ENCODE measurements around the gene ASAP2. TPM values are rescaled to one million over a fixed set of nuclear protein-coding genes. Genes with fewer than 3 reads are reported as not detected.

The ASAP2 gene
- polyA plus RNA-seq, 3 donors, result 0.08 to 1.1 (median 0.20) TPM

DNA sequence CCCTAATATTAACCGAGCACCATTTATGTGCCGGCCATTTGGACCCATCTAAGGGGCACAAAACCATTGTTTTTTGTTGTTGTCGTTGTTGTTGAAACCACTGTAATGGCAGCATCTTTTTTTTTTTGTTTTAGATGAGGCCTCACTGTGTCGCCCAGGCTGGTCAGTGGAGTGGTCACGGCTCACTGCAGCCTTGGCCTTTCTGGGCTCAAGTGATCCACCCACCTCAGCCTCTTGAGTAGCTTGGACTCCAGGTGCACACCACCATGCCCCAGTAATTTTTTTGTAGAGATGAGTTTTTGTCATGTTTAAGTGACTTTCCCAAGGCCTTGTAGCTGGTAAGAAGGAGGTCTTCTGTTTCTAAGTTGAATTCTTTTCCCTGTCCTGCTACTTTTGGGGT, 33.0 kb downstream of the ASAP2 start:
- Mint-ChIP-seq H3K36me3 (no peaks in the 10 kb centered on the region), H3K4me1 (peaks cover 26% of the 10 kb centered on the region), H3K27me3 (ENCODE audit: low read depth in 3 of 3) (peaks cover 6 to 10% (median 9%) of the 10 kb centered on the region in 3 donors), H3K27ac (peak overlapping the region in 1 of 7 donors; percentile 0), H3K4me3 (no peak overlapping the region), H3K9me3 (peaks cover 0 to 3% (median 0%) of the 10 kb centered on the region in 7 donors)
- Histone ChIP-seq H3K9ac (ENCODE audit: insufficient read depth, low read length, poor library complexity, severe bottlenecking) (no peak overlapping the region), H3K27ac (ENCODE audit: low read depth in 1 of 2, low read length in 2 of 2) (no peak overlapping the region), H2AFZ (ENCODE audit: insufficient read depth, low read depth, low read length, poor library complexity, severe bottlenecking) (no peak overlapping the region), H3K79me2 (ENCODE audit: insufficient read depth, low read length) (no peaks in the 10 kb centered on the region), H3K4me2 (replicated peaks; ENCODE audit: extremely low read depth, low read length, poor library complexity, severe bottlenecking) (no peak overlapping the region), H3K9me3 (replicated peaks in 1 of 2; ENCODE audit: control insufficient read depth in 1 of 2, insufficient read depth in 1 of 2, low read length in 2 of 2) (no peaks in the 10 kb centered on the region), H4K20me1 (ENCODE audit: insufficient read depth, low read length) (no peaks in the 10 kb centered on the region), H3K36me3 (replicated peaks in 1 of 2; ENCODE audit: control insufficient read depth in 1 of 2, insufficient read depth in 2 of 2, low read length in 2 of 2) (no peaks in the 10 kb centered on the region), H3K4me1 (ENCODE audit: control insufficient read depth in 1 of 2, insufficient read depth in 2 of 2, low read length in 2 of 2) (peaks cover 18 to 19% of the 10 kb centered on the region in 2 donors), H3K27me3 (ENCODE audit: control insufficient read depth in 2 of 2, insufficient read depth in 2 of 2, low read length in 2 of 2) (no peaks in the 10 kb centered on the region), H3K4me3 (replicated peaks in 1 of 3; ENCODE audit: low read depth in 2 of 3, low read length in 3 of 3) (no peak overlapping the region)
- 100% methylated on average over 2 of the region's 5 CpGs for WGBS (ENCODE audit: insufficient coverage)
- intact Hi-C loops (cut with micrococcal nuclease), result no loop called here
- no peak for TF ChIP-seq CTCF (IDR thresholded peaks at IDR 0.05)
- no peak for DNase-seq

DNA sequence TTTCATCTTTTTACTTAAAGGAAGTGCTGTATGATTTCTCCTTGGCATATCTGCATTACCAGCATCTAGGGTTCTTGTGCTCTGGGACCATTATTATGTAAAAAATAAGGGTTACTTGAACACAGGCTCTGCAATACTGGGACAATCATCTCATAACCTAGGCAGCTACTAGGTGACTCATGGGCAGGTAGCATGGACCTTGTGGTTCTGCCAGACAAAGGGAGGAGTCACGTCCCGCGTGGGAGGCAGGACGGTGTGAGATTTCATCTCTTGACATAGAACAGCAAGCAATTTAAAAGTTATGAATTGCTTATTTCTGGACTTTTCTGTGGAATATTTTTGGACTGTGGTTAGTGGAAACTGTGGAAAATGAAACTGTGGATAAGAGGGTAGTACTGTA, 34.1 kb downstream of the ASAP2 start:
- intact Hi-C loops (cut with micrococcal nuclease), result no loop called here

More for the DNA sequence above, 34.1 kb downstream of the ASAP2 start:
- no peak for DNase-seq
- 100% methylated on average over 4 of the region's 4 CpGs for WGBS (ENCODE audit: insufficient coverage)
- Histone ChIP-seq H3K9ac (ENCODE audit: insufficient read depth, low read length, poor library complexity, severe bottlenecking) (no peak overlapping the region), H3K4me1 (ENCODE audit: control insufficient read depth in 1 of 2, insufficient read depth in 2 of 2, low read length in 2 of 2) (peaks cover 10 to 12% of the 10 kb centered on the region in 2 donors), H3K27ac (ENCODE audit: low read depth in 1 of 2, low read length in 2 of 2) (no peak overlapping the region), H3K27me3 (ENCODE audit: control insufficient read depth in 2 of 2, insufficient read depth in 2 of 2, low read length in 2 of 2) (no peaks in the 10 kb centered on the region), H2AFZ (ENCODE audit: insufficient read depth, low read depth, low read length, poor library complexity, severe bottlenecking) (no peak overlapping the region), H3K4me2 (replicated peaks; ENCODE audit: extremely low read depth, low read length, poor library complexity, severe bottlenecking) (no peak overlapping the region), H3K36me3 (replicated peaks in 1 of 2; ENCODE audit: control insufficient read depth in 1 of 2, insufficient read depth in 2 of 2, low read length in 2 of 2) (no peaks in the 10 kb centered on the region), H4K20me1 (ENCODE audit: insufficient read depth, low read length) (no peaks in the 10 kb centered on the region), H3K9me3 (replicated peaks in 1 of 2; ENCODE audit: control insufficient read depth in 1 of 2, insufficient read depth in 1 of 2, low read length in 2 of 2) (no peaks in the 10 kb centered on the region), H3K79me2 (ENCODE audit: insufficient read depth, low read length) (no peaks in the 10 kb centered on the region), H3K4me3 (replicated peaks in 1 of 3; ENCODE audit: low read depth in 2 of 3, low read length in 3 of 3) (no peak overlapping the region)
- Mint-ChIP-seq H3K27ac (no peak overlapping the region), H3K36me3 (no peaks in the 10 kb centered on the region), H3K4me3 (no peak overlapping the region), H3K9me3 (no peaks in the 10 kb centered on the region), H3K4me1 (peaks cover 16% of the 10 kb centered on the region), H3K27me3 (ENCODE audit: low read depth in 3 of 3) (peaks cover 3 to 7% (median 3%) of the 10 kb centered on the region in 3 donors)
- no peak for TF ChIP-seq CTCF (IDR thresholded peaks at IDR 0.05)

Data from CD14-positive monocyte (primary cell).